ENCODE results near the gene RBM23. TPM values are rescaled to one million over a fixed set of nuclear protein-coding genes. Genes with fewer than 3 reads are reported as not detected.

RBM23 gene
- total and polyA plus RNA-seq, 10 of the 15 experiments (the other 5 are each of a cell fraction or from before 2014, with no cell fraction given) = 54.0 to 72.6 (median 61.3) TPM

GRCh38 chr14:22962061-22962676, 43.2 kb upstream of the RBM23 start:
- Histone ChIP-seq H3K4me2 (ENCODE audit: control insufficient read depth, insufficient read depth) (no peak overlapping the region), H3K79me2 (ENCODE audit: control insufficient read depth, insufficient read depth, low read length) (no peaks in the 10 kb centered on the region), H3K36me3 (ENCODE audit: control insufficient read depth in 2 of 2, insufficient read depth in 2 of 2, low read length in 1 of 2) (no peaks in the 10 kb centered on the region), H3K27ac (ENCODE audit: control insufficient read depth, insufficient read depth) (no peak overlapping the region), H3K27me3 (replicated peaks in 1 of 2; ENCODE audit: control insufficient read depth in 2 of 2, insufficient read depth in 2 of 2, low read length in 1 of 2) (no peaks in the 10 kb centered on the region), H3K9ac (ENCODE audit: control insufficient read depth, insufficient read depth, low read length) (no peak overlapping the region), H3K4me1 (ENCODE audit: control insufficient read depth, insufficient read depth, low read length) (no peaks in the 10 kb centered on the region), H4K20me1 (ENCODE audit: control insufficient read depth, insufficient read depth) (no peaks in the 10 kb centered on the region), H3K4me3 (no peak overlapping the region), H3K9me3 (replicated peaks; ENCODE audit: control insufficient read depth, insufficient read depth, low read length) (no peaks in the 10 kb centered on the region), H2AFZ (ENCODE audit: control insufficient read depth, low read depth, low read length) (no peak overlapping the region)
- ATAC-seq (no peak), DNase-seq (ENCODE audit: low read depth, low spot score) (no peak), FAIRE-seq (no peak)
- ChIA-PET POLR2A (interaction anchor here (0.6 to 1.0 kb wide), 2 partner anchors 45 to 321 kb away, joined by 3 to 4 read pairs; no protein-coding TSS in a partner anchor), CTCF (interaction anchor here (1.0 to 11.4 kb wide), 11 partner anchors 9 to 158 kb away, joined by 4 to 91 read pairs (median 6); no protein-coding TSS in a partner anchor), RAD21 (ENCODE audit: unreplicated experiment) (interaction anchor here (1.3 kb wide), 1 partner anchor 24 kb away, joined by 4 read pairs; no protein-coding TSS in a partner anchor), SMC1A (ENCODE audit: uncharacterized antibody, unreplicated experiment) (interaction anchor here (0.6 to 2.7 kb wide), 7 partner anchors 9 to 306 kb away, joined by 3 to 13 read pairs (median 3); partner anchors contain the start of gene PRMT5)
- in situ Hi-C loops (cut with MboI) (no loop called here), intact Hi-C loops (cut with micrococcal nuclease; ENCODE audit: unreplicated experiment) (no loop called here)
- BruUV-seq (replicated peaks) = no TSS peak
- WGBS (ENCODE audit: insufficient coverage, insufficient replicate concordance, low lambda C conversion rate, missing lambda C conversion rate) = 80% methylated on average over 6 of the region's 6 CpGs
- no peak for TF ChIP-seq SIN3A (IDR thresholded peaks at IDR 0.05; ENCODE audit: low read depth, low read length)
- no peak for TF ChIP-seq ELK1 (IDR thresholded peaks at IDR 0.05; ENCODE audit: low read depth, low read length)
- TF ChIP-seq, protein P1, sequence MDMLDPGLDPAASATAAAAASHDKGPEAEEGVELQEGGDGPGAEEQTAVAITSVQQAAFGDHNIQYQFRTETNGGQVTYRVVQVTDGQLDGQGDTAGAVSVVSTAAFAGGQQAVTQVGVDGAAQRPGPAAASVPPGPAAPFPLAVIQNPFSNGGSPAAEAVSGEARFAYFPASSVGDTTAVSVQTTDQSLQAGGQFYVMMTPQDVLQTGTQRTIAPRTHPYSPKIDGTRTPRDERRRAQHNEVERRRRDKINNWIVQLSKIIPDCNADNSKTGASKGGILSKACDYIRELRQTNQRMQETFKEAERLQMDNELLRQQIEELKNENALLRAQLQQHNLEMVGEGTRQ (IDR thresholded peaks at IDR 0.05; ENCODE audit: borderline replicate concordance, low read depth, low read length) = no peak
- TF ChIP-seq EGR1 (IDR thresholded peaks at IDR 0.05; ENCODE audit: borderline replicate concordance in 1 of 2, low read depth in 2 of 2, low read length in 2 of 2) = no peak
- TF ChIP-seq CUX1 (IDR thresholded peaks at IDR 0.05; ENCODE audit: insufficient replicate concordance, low read depth, low read length) = no peak
- TF ChIP-seq TCF3 (IDR thresholded peaks at IDR 0.05; ENCODE audit: borderline replicate concordance, insufficient read depth, low read depth, low read length) = no peak
- no peak for TF ChIP-seq GABPA (IDR thresholded peaks at IDR 0.05; ENCODE audit: low read depth)
- TF ChIP-seq HDGF (IDR thresholded peaks at IDR 0.05) = no peak
- TF ChIP-seq ZNF207 (IDR thresholded peaks at IDR 0.05; ENCODE audit: borderline replicate concordance) = no peak
- TF ChIP-seq MYC (IDR thresholded peaks at IDR 0.05; ENCODE audit: insufficient read depth, insufficient read length, insufficient replicate concordance, low read length, severe bottlenecking) = no peak
- TF ChIP-seq KAT2A (conservative IDR thresholded peaks at IDR 0.05; ENCODE audit: control insufficient read depth, low read depth, low read length) = no peak
- no peak for TF ChIP-seq CHD4 (IDR thresholded peaks at IDR 0.05)
- TF ChIP-seq SMARCA5 (IDR thresholded peaks at IDR 0.05) = no peak
- TF ChIP-seq NFIC (IDR thresholded peaks at IDR 0.05; ENCODE audit: low read depth, low read length) = no peak
- TF ChIP-seq CHD1 (IDR thresholded peaks at IDR 0.05; ENCODE audit: low read depth, low read length) = no peak

Measured in GM12878 (cell line).